Heart right ventricle (tissue), 16 donors: ENCODE measurements around the gene PRKN. TPM values are rescaled to one million over a fixed set of nuclear protein-coding genes. Genes with fewer than 3 reads are reported as not detected.

ENCODE experiments used
- ATAC-seq, 8 donors: fragments of 200-7000 bp; cut with Tn5 transposase; one replicate each; pipeline ENCODE4 v1.9.1; 2020; ENCODE audit warnings: mild to moderate bottlenecking in 8 of 8, moderate library complexity in 8 of 8, moderate number of reproducible peaks in 1 of 8
- DNase-seq, 2 donors: peaks; one replicate each; pipeline ENCODE4 v3.0.0-alpha.2; 2020
- H3K27ac ChIP-seq, 10 donors: fragments of 200-600 bp; sonication (generic) in 2 of 10; one replicate each; pipeline versions ENCODE4 v1.5.0 to v1.8.0; 2020 to 2022; ENCODE audit warnings: mild to moderate bottlenecking in 3 of 10
- H3K27me3 ChIP-seq, 7 donors: fragments of 200-600 bp; one replicate each; pipeline ENCODE4 v1.8.0; 2021 to 2022; ENCODE audit warnings: mild to moderate bottlenecking in 2 of 7
- H3K36me3 ChIP-seq, 9 donors: fragments of 200-600 bp; sonication (generic) in 1 of 9; one replicate each; pipeline versions ENCODE4 v1.5.0 to v1.8.0; 2020 to 2022; ENCODE audit warnings: mild to moderate bottlenecking in 2 of 9
- H3K4me1 ChIP-seq, 9 donors: fragments of 200-600 bp; sonication (generic) in 1 of 9; one replicate each; pipeline versions ENCODE4 v1.5.0 to v1.8.0; 2020 to 2022; ENCODE audit warnings: mild to moderate bottlenecking in 4 of 9
- H3K4me3 ChIP-seq, 10 donors: fragments of 200-600 bp; sonication (generic) in 2 of 10; one replicate each; pipeline versions ENCODE4 v1.5.0 to v1.8.0; 2020 to 2022; ENCODE audit warnings: mild to moderate bottlenecking in 7 of 10, moderate library complexity in 2 of 10
- H3K9me3 ChIP-seq, 11 donors: fragments of 200-600 bp in 10 of 11; sonication (generic) in 2 of 11; one replicate each; pipeline versions ENCODE4 v1.5.0 to v1.8.0; 2013 to 2022; ENCODE audit warnings: mild to moderate bottlenecking in 2 of 11, control low read depth in 1 of 11, moderate library complexity in 1 of 11
- CTCF ChIP-seq, 9 donors: fragments of 200-600 bp; sonication (generic) in 2 of 9; IDR thresholded peaks; one replicate each; pipeline versions ENCODE4 v1.5.0 to v1.8.0; 2021 to 2022; ENCODE audit warnings: antibody characterized with exemption in 9 of 9, mild to moderate bottlenecking in 5 of 9, moderate library complexity in 1 of 9
- WGBS, 2 donors: extraction: QIAGEN DNeasy Blood & Tissue Kit; methylation state at CpG; one replicate each; pipeline ENCODE4 v1.1.7; 2013; ENCODE audit warnings: inconsistent platforms in 1 of 2; 5-methylcytosine and 5-hydroxymethylcytosine counted together
- intact Hi-C, 10 donors: fragments of 100-400 bp; cut with DNase I; formaldehyde crosslinking; loops; one replicate each; pipeline versions ENCODE4 v1.11.1 to v1.14.2; 2022
- polyA plus RNA-seq, 2 donors: library from polyadenylated mRNA; stranded (reverse); fragments of 200-250 nt; gene quantifications; one replicate each; pipeline ENCODE4 v1.2.3, GENCODE V29; 2013
- total RNA-seq, 10 donors: library from RNA; stranded (reverse); fragmentation: NEBNext Ultra II Directional in 3 of 10; extraction: Animal tissue kit (Norgen Biotek cat#: 25700) in 3 of 10; gene quantifications; one replicate each; pipeline versions ENCODE4 v1.2.1 to v1.2.4, GENCODE V29; 2021 to 2023
- donor health status: Arrhythmogenic right ventricular cardiomyopathy.
- donor health status: ischemic (EF 13 %, LVEDD 7.1; RV severe dilation, severe dysfunction).
- donor health status: healthy with polysubstance abuse.
- donor health status: DM: no; HTN: yes; CAD: no.
- donor health status: DM: no; HTN: no; CAD: no.
- donor health status: ischemic (EF 25% LVEDD 6.9; RV normal size, moderate dysfunction).
- donor health status: ischemic (EF 25% LVEDD 5.7; RV mildly dilated, moderate dysfunction).
- donor health status: healthy.
- donor health status: DM: yes; HTN: yes; CAD: no.
- donor health status: Ischemic cardiomyopathy.
- donor health status: ischemic (EF 35%, LVEDD 5.7; RV mildly dilated, moderate dysfunction).
- donor health status: nonischemic (EF 11% LVEDD 7.7; RV severe dilation, severe dysfunction).
- donor health status: DM: yes; HTN: yes; CAD: no.
- donor health status: PGD.
- donor health status: ischemic (EF 29% LVEDD 5.4; RV normal size, mild dysfunction).
- donor health status: nonischemic (EF 23%, LVEDD 6.1; RV moderate dilation, normal function).

Gene PRKN
- total and polyA plus RNA-seq, 12 donors = 2.3 to 27.7 (median 26.3) TPM

DNA sequence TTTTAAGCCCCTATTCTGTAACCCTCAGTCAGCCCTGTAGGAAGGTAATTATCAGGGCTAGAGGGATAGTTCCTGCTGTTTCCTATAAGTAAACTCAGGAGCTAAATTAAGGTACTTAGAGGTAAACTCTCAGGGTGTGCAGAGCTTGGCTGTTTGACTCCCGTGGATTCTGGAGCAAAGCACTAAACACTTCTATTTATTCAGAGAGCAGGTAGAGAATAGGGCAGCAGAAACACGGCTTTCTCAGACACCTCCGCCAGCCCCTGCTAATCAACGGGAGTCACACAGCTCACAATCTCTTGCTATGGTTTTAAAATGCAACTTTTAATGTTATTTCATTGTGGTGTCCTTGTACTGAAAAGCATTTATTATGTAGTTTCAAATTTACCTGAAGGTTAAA is 21.8 kb downstream of the PRKN start:
- DNase-seq = no peak
- Histone ChIP-seq H3K27ac (peak overlapping the region in 9 of 10 donors; percentile 30 to 86 (median 77)), H3K9me3 (no peaks in the 10 kb centered on the region), H3K4me1 (peaks cover 0 to 32% (median 19%) of the 10 kb centered on the region in 9 donors), H3K36me3 (no peaks in the 10 kb centered on the region), H3K4me3 (peak overlapping the region in 5 of 10 donors; percentile 7 to 28 (median 17)), H3K27me3 (no peaks in the 10 kb centered on the region)
- peak in 1 of 8 donors; percentile 45 for ATAC-seq
- no peak for TF ChIP-seq CTCF (IDR thresholded peaks at IDR 0.05)
- WGBS, 2 donors = 49 to 61% methylated on average over 4 of the region's 4 CpGs
- intact Hi-C loops = loop anchor here in 1 of 10 donors (2.0 kb wide), 1 partner anchor 21 kb away; the partner anchor contains the start of genes PACRG and PRKN

DNA sequence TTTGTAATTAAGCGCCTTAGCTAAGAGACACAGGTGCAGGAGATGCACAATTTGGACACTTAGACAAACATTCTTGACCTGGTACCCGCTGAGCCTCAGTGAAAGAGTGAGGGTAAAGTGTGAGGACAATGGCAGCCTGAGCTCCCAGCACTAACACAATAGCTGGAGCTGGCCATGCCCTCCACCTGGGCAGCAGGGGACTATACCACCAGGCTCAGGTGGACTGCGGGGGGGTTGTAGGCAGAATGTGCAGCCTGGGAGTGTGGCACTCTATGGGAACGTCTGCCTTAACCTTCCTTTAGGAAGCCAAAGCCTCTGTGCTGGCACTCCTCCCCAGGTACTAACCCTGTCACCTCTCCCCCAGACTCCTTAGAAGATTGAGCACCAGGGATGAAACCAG is 23.6 kb downstream of the PRKN start:
- Histone ChIP-seq H3K27ac (no peak overlapping the region), H3K9me3 (no peaks in the 10 kb centered on the region), H3K4me1 (peaks cover 0 to 27% (median 16%) of the 10 kb centered on the region in 9 donors), H3K27me3 (no peaks in the 10 kb centered on the region), H3K36me3 (no peaks in the 10 kb centered on the region), H3K4me3 (no peak overlapping the region)
- no peak for TF ChIP-seq CTCF (IDR thresholded peaks at IDR 0.05)
- WGBS, 2 donors = 94 to 99% methylated on average over 4 of the region's 4 CpGs
- ATAC-seq (peak in 1 of 8 donors; percentile 45), DNase-seq (no peak)
- intact Hi-C loops = no loop called here

DNA sequence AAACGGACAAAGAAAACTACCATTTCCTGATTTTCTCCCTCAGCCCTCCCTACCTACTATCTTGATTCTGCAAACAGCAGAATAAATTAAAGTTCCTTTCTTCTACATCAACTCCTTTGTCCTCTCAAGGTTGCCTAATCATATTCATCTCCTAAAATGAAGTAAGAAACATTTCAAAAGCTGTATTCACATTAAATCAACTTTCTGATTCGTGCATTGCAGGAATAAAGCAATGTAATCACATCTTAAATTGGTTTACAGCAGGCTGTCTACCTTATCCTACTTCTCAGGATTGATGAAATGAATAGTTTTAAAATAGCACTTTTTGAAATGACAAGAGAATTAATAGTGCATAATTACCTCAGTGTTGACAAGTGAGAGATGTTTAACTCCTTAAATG is 25.1 kb downstream of the PRKN start:
- H3K27ac ChIP-seq = no peak overlapping the region
- H3K9me3 ChIP-seq = no peaks in the 10 kb centered on the region
- no peaks in the 10 kb centered on the region for H3K27me3 ChIP-seq
- WGBS, 2 donors = 82 to 87% methylated on average over 2 of the region's 2 CpGs
- H3K4me1 ChIP-seq = peaks cover 0 to 27% (median 16%) of the 10 kb centered on the region in 9 donors
- intact Hi-C loops = no loop called here
- TF ChIP-seq CTCF (IDR thresholded peaks at IDR 0.05) = no peak
- DNase-seq (no peak), ATAC-seq (no peak)
- H3K4me3 ChIP-seq = no peak overlapping the region
- H3K36me3 ChIP-seq = no peaks in the 10 kb centered on the region

GRCh38 chr6:162701551-162701950 is 26.0 kb downstream of the PRKN start:
- DNase-seq (no peak), ATAC-seq (no peak)
- no peak for TF ChIP-seq CTCF (IDR thresholded peaks at IDR 0.05)
- Histone ChIP-seq H3K9me3 (no peaks in the 10 kb centered on the region), H3K4me3 (no peak overlapping the region), H3K36me3 (no peaks in the 10 kb centered on the region), H3K4me1 (peaks cover 0 to 22% (median 13%) of the 10 kb centered on the region in 9 donors), H3K27me3 (no peaks in the 10 kb centered on the region), H3K27ac (no peak overlapping the region)
- WGBS, 2 donors = 95 to 96% methylated on average over 1 of the region's 1 CpG
- intact Hi-C loops = no loop called here
